Astrocyte (in vitro differentiated cells and primary cell): ENCODE results near the gene SLC37A1. TPM values are rescaled to one million over a fixed set of nuclear protein-coding genes. Genes with fewer than 3 reads are reported as not detected.

Experiments used
- DNase-seq: peaks from one replicate; pipeline ENCODE4 v3.0.0-alpha.2; 2010; ENCODE audit warnings: low read depth
- FAIRE-seq: peaks from 2 replicates; lab custom pipeline; 2011; peaks lifted over from hg19 to GRCh38; lab: Jason Lieb, UNC
- H2AFZ ChIP-seq: 2 replicates; pipeline ENCODE4 v1.6.0; 2012; ENCODE audit warnings: low read depth, low read length, inconsistent platforms
- H3K27ac ChIP-seq: 2 replicates; pipeline ENCODE4 v1.5.1; 2011; ENCODE audit warnings: low read depth, low read length, inconsistent platforms
- H3K27me3 ChIP-seq: 2 replicates; pipeline ENCODE4 v1.6.0; 2011; ENCODE audit warnings: low read length, inconsistent platforms; ENCODE audit not compliant: insufficient read depth
- H3K36me3 ChIP-seq: 2 replicates; pipeline ENCODE4 v1.5.1; 2011; ENCODE audit warnings: low read length, inconsistent platforms; ENCODE audit not compliant: insufficient read depth
- H3K4me1 ChIP-seq: 2 replicates; pipeline ENCODE4 v1.5.1; 2011; ENCODE audit warnings: low read length, inconsistent platforms; ENCODE audit not compliant: insufficient read depth
- H3K4me2 ChIP-seq: 2 replicates; pipeline ENCODE4 v1.6.0; 2012; ENCODE audit warnings: low read length, inconsistent platforms
- H3K4me3 ChIP-seq: 2 replicates; pipeline ENCODE4 v1.5.1; 2011; ENCODE audit warnings: low read depth, mild to moderate bottlenecking, low read length, inconsistent platforms; ENCODE audit not compliant: insufficient read depth
- H3K79me2 ChIP-seq: 2 replicates; pipeline ENCODE4 v1.6.0; 2012; ENCODE audit warnings: mild to moderate bottlenecking, low read length, inconsistent platforms; ENCODE audit not compliant: insufficient read depth
- H3K9ac ChIP-seq: 2 replicates; pipeline ENCODE4 v1.6.0; 2012; ENCODE audit warnings: mild to moderate bottlenecking, low read length, inconsistent platforms
- H3K9me3 ChIP-seq: 2 replicates; pipeline ENCODE4 v1.5.1; 2012; ENCODE audit warnings: low read depth, mild to moderate bottlenecking, low read length, inconsistent platforms; ENCODE audit not compliant: insufficient read depth
- H4K20me1 ChIP-seq: 2 replicates; pipeline ENCODE4 v1.6.0; 2012; ENCODE audit warnings: low read length, inconsistent platforms; ENCODE audit not compliant: insufficient read depth
- H3K27ac Mint-ChIP-seq: one replicate; pipeline ENCODE4 v1.8.0; 2021; ENCODE audit warnings: mild to moderate bottlenecking, mixed read lengths; ENCODE audit not compliant: unreplicated experiment
- H3K27me3 Mint-ChIP-seq: one replicate; pipeline ENCODE4 v1.8.0; 2021; ENCODE audit warnings: low read depth, mixed read lengths; ENCODE audit not compliant: unreplicated experiment
- H3K36me3 Mint-ChIP-seq: one replicate; pipeline ENCODE4 v1.8.0; 2021; ENCODE audit warnings: low read depth, mixed read lengths; ENCODE audit not compliant: unreplicated experiment
- H3K4me1 Mint-ChIP-seq: one replicate; pipeline ENCODE4 v1.8.0; 2021; ENCODE audit warnings: low read depth, mixed read lengths; ENCODE audit not compliant: unreplicated experiment
- H3K4me3 Mint-ChIP-seq: one replicate; pipeline ENCODE4 v1.8.0; 2021; ENCODE audit warnings: mild to moderate bottlenecking, moderate library complexity, mixed read lengths; ENCODE audit not compliant: unreplicated experiment
- H3K9me3 Mint-ChIP-seq: one replicate; pipeline ENCODE4 v1.8.0; 2021; ENCODE audit warnings: mild to moderate bottlenecking, mixed read lengths; ENCODE audit not compliant: unreplicated experiment
- EZH2 ChIP-seq: IDR thresholded peaks from 2 replicates; pipeline ENCODE4 v1.6.1; 2012; ENCODE audit warnings: mild to moderate bottlenecking, low read length, inconsistent platforms; ENCODE audit not compliant: insufficient read depth
- total RNA-seq: library from RNA; stranded (reverse); gene quantifications from 2 replicates; pipeline ENCODE4 v1.2.1, GENCODE V29; 2021
- TF ChIP-seq, protein P1 (sequence below): IDR thresholded peaks from 2 replicates; pipeline ENCODE4 v1.5.1; 2011; ENCODE audit warnings: low read depth, mild to moderate bottlenecking, inconsistent platforms, low read length, moderate library complexity; ENCODE audit not compliant: insufficient read depth

Gene SLC37A1
- total RNA-seq, 1 donor from 2014 or later, result 6.9 TPM

- DNase-seq (no peak), FAIRE-seq (no peak)
- H3K9me3 ChIP-seq, result no peaks in the 10 kb centered on the region
- H3K36me3 Mint-ChIP-seq, result peaks cover 5% of the 10 kb centered on the region
- H3K27me3 ChIP-seq, result no peaks in the 10 kb centered on the region
- peaks cover 9% of the 10 kb centered on the region for H3K27me3 Mint-ChIP-seq
- H3K79me2 ChIP-seq, result no peaks in the 10 kb centered on the region
- H3K27ac ChIP-seq, result no peak overlapping the region
- no peak for TF ChIP-seq EZH2
- TF ChIP-seq, protein P1, sequence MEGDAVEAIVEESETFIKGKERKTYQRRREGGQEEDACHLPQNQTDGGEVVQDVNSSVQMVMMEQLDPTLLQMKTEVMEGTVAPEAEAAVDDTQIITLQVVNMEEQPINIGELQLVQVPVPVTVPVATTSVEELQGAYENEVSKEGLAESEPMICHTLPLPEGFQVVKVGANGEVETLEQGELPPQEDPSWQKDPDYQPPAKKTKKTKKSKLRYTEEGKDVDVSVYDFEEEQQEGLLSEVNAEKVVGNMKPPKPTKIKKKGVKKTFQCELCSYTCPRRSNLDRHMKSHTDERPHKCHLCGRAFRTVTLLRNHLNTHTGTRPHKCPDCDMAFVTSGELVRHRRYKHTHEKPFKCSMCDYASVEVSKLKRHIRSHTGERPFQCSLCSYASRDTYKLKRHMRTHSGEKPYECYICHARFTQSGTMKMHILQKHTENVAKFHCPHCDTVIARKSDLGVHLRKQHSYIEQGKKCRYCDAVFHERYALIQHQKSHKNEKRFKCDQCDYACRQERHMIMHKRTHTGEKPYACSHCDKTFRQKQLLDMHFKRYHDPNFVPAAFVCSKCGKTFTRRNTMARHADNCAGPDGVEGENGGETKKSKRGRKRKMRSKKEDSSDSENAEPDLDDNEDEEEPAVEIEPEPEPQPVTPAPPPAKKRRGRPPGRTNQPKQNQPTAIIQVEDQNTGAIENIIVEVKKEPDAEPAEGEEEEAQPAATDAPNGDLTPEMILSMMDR, result no peak
- H3K4me3 Mint-ChIP-seq, result no peak overlapping the region
- no peak overlapping the region for H3K4me3 ChIP-seq
- H3K9ac ChIP-seq, result no peak overlapping the region
- H3K9me3 Mint-ChIP-seq, result no peaks in the 10 kb centered on the region
- H3K36me3 ChIP-seq, result no peaks in the 10 kb centered on the region
- no peaks in the 10 kb centered on the region for H4K20me1 ChIP-seq
- no peak overlapping the region for H3K27ac Mint-ChIP-seq
- H2AFZ ChIP-seq, result no peak overlapping the region
- no peaks in the 10 kb centered on the region for H3K4me1 Mint-ChIP-seq
- H3K4me2 ChIP-seq, result no peak overlapping the region
- no peaks in the 10 kb centered on the region for H3K4me1 ChIP-seq
Measured at GRCh38 chr21:42554251-42554961, 40.8 kb downstream of the SLC37A1 start.

GRCh38 chr21:42555756-42556438, 42.2 kb downstream of the SLC37A1 start:
- Mint-ChIP-seq H3K4me3 (no peak overlapping the region), H3K27ac (no peak overlapping the region), H3K9me3 (no peaks in the 10 kb centered on the region), H3K4me1 (no peaks in the 10 kb centered on the region), H3K36me3 (peaks cover 3% of the 10 kb centered on the region), H3K27me3 (peaks cover 7% of the 10 kb centered on the region)
- H3K9me3 ChIP-seq, result no peaks in the 10 kb centered on the region
- DNase-seq, result no peak
- H3K9ac ChIP-seq, result no peak overlapping the region
- H3K4me1 ChIP-seq, result no peaks in the 10 kb centered on the region
- no peak for FAIRE-seq
- no peak for TF ChIP-seq EZH2
- TF ChIP-seq, protein P1, result no peak
- no peak overlapping the region for H3K4me2 ChIP-seq
- no peak overlapping the region for H2AFZ ChIP-seq
- no peaks in the 10 kb centered on the region for H4K20me1 ChIP-seq
- H3K4me3 ChIP-seq, result no peak overlapping the region
- no peaks in the 10 kb centered on the region for H3K36me3 ChIP-seq
- H3K27ac ChIP-seq, result no peak overlapping the region
- no peaks in the 10 kb centered on the region for H3K79me2 ChIP-seq
- H3K27me3 ChIP-seq, result no peaks in the 10 kb centered on the region

GRCh38 chr21:42556476-42556875, 42.8 kb downstream of the SLC37A1 start:
- no peaks in the 10 kb centered on the region for H3K36me3 ChIP-seq
- peaks cover 7% of the 10 kb centered on the region for H3K27me3 Mint-ChIP-seq
- H3K27me3 ChIP-seq, result no peaks in the 10 kb centered on the region
- H3K79me2 ChIP-seq, result no peaks in the 10 kb centered on the region
- no peak overlapping the region for H3K4me3 ChIP-seq
- no peaks in the 10 kb centered on the region for H4K20me1 ChIP-seq
- no peak for TF ChIP-seq EZH2
- TF ChIP-seq, protein P1, result no peak
- no peak overlapping the region for H3K4me2 ChIP-seq
- no peak overlapping the region for H3K27ac Mint-ChIP-seq
- H3K4me1 Mint-ChIP-seq, result no peaks in the 10 kb centered on the region
- H3K9me3 ChIP-seq, result no peaks in the 10 kb centered on the region
- FAIRE-seq (no peak), DNase-seq (no peak)
- H3K4me1 ChIP-seq, result no peaks in the 10 kb centered on the region
- H3K9ac ChIP-seq, result no peak overlapping the region
- H3K4me3 Mint-ChIP-seq, result no peak overlapping the region
- no peaks in the 10 kb centered on the region for H3K36me3 Mint-ChIP-seq
- H3K9me3 Mint-ChIP-seq, result no peaks in the 10 kb centered on the region
- H3K27ac ChIP-seq, result no peak overlapping the region
- no peak overlapping the region for H2AFZ ChIP-seq
